GM12891 (cell line): ENCODE data around the gene SRF.

Experiments
- PAX5 ChIP-seq: IDR thresholded peaks from 2 replicates; pipeline ENCODE4 v1.6.1; 2011; ENCODE audit warnings: low read length, moderate library complexity, mild to moderate bottlenecking; ENCODE audit not compliant: insufficient read depth, severe bottlenecking
- POLR2A ChIP-seq: IDR thresholded peaks from 2 replicates; pipeline ENCODE4 v1.6.1; 2011; ENCODE audit warnings: low read depth, low read length, control low read depth
- POLR2AphosphoS5 ChIP-seq: IDR thresholded peaks from 2 replicates; pipeline ENCODE4 v1.6.1; 2011; ENCODE audit warnings: low read depth, low read length, control low read depth
- POU2F2 ChIP-seq: IDR thresholded peaks from 2 replicates; pipeline ENCODE4 v1.6.1; 2011; ENCODE audit warnings: low read depth, mild to moderate bottlenecking, control low read depth, low read length, moderate library complexity
- SPI1 ChIP-seq: IDR thresholded peaks from 2 replicates; pipeline ENCODE4 v1.6.1; 2011; ENCODE audit warnings: low read depth, low read length, control low read depth
- TAF1 ChIP-seq: IDR thresholded peaks from 2 replicates; pipeline ENCODE4 v1.6.1; 2011; ENCODE audit warnings: low read depth, low read length, control low read depth

- no peak for TF ChIP-seq POLR2AphosphoS5
- TF ChIP-seq POLR2A: no peak
- no peak for TF ChIP-seq PAX5
- TF ChIP-seq TAF1: no peak
- TF ChIP-seq SPI1: no peak
- TF ChIP-seq POU2F2: no peak
Observed at GRCh38 chr6:43127180-43127579, 43.9 kb upstream of the SRF start.
